Activated naive CD4-positive, alpha-beta T cell treated with anti-CD3 and anti-CD28 coated beads for 36 hours (primary cell): Measurements from ENCODE around the gene ZNRF3. TPM values are rescaled to one million over a fixed set of nuclear protein-coding genes. Genes with fewer than 3 reads are reported as not detected.

ENCODE experiments used
- CTCF ChIA-PET: fragments of 350-600 bp; sonication (Branson Sonifier 250); formaldehyde crosslinking; loops from one replicate; lab custom pipeline; 2021; ENCODE audit warnings: antibody characterized with exemption; lab: Charles Lee
- DNase-seq: peaks from one replicate; pipeline ENCODE4 v3.0.0-alpha.2; 2020
- H3K27ac Mint-ChIP-seq: one replicate; pipeline ENCODE4 v1.8.0; 2021; ENCODE audit warnings: mild to moderate bottlenecking, mixed read lengths
- H3K27me3 Mint-ChIP-seq: one replicate; pipeline ENCODE4 v1.8.0; 2021; ENCODE audit warnings: low read depth, mixed read lengths
- H3K36me3 Mint-ChIP-seq: one replicate; pipeline ENCODE4 v1.8.0; 2021; ENCODE audit warnings: low read depth, mixed read lengths
- H3K4me1 Mint-ChIP-seq: one replicate; pipeline ENCODE4 v1.8.0; 2021; ENCODE audit warnings: low read depth, mixed read lengths
- H3K4me3 Mint-ChIP-seq: one replicate; pipeline ENCODE4 v1.8.0; 2021; ENCODE audit warnings: mild to moderate bottlenecking, moderate library complexity, mixed read lengths
- H3K9me3 Mint-ChIP-seq: one replicate; pipeline ENCODE4 v1.8.0; 2021; ENCODE audit warnings: mixed read lengths
- intact Hi-C: fragments of 100-400 bp; cut with micrococcal nuclease; formaldehyde crosslinking; loops from one replicate; pipeline ENCODE4 v1.15.1; 2023
- total RNA-seq, 2 experiments: library from RNA; stranded (reverse); gene quantifications; one replicate each; pipeline ENCODE4 v1.2.3, GENCODE V29; 2021

Gene ZNRF3
- total RNA-seq, 2 experiments from 2014 or later, result 1.6 to 2.2 TPM

- Mint-ChIP-seq H3K4me1 (peaks cover 41% of the 10 kb centered on the region), H3K27ac (no peak overlapping the region), H3K36me3 (peaks cover 2% of the 10 kb centered on the region), H3K4me3 (no peak overlapping the region), H3K27me3 (peaks cover 9% of the 10 kb centered on the region), H3K9me3 (no peaks in the 10 kb centered on the region)
- no peak for DNase-seq
- intact Hi-C loops, result no loop called here
- CTCF ChIA-PET, result no interaction called here
Observed at GRCh38 chr22:28911304-28911690, 27.9 kb downstream of the ZNRF3 start.

GRCh38 chr22:28911777-28912669 is 28.7 kb downstream of the ZNRF3 start:
- H3K27me3 Mint-ChIP-seq, result peaks cover 9% of the 10 kb centered on the region
- CTCF ChIA-PET, result interaction anchor here (1.3 kb wide), 1 partner anchor 26 kb away, joined by 3 read pairs; no protein-coding TSS in a partner anchor
- H3K4me1 Mint-ChIP-seq, result peaks cover 37% of the 10 kb centered on the region
- H3K27ac Mint-ChIP-seq, result no peak overlapping the region
- DNase-seq, result no peak
- H3K9me3 Mint-ChIP-seq, result no peaks in the 10 kb centered on the region
- intact Hi-C loops, result no loop called here
- H3K36me3 Mint-ChIP-seq, result peaks cover 2% of the 10 kb centered on the region
- H3K4me3 Mint-ChIP-seq, result no peak overlapping the region

- CTCF ChIA-PET, result no interaction called here
- no peak overlapping the region for H3K27ac Mint-ChIP-seq
- no peak for DNase-seq
- H3K27me3 Mint-ChIP-seq, result peaks cover 12% of the 10 kb centered on the region
- peaks cover 17% of the 10 kb centered on the region for H3K4me1 Mint-ChIP-seq
- H3K9me3 Mint-ChIP-seq, result no peaks in the 10 kb centered on the region
- H3K36me3 Mint-ChIP-seq, result no peaks in the 10 kb centered on the region
- H3K4me3 Mint-ChIP-seq, result no peak overlapping the region
- intact Hi-C loops, result no loop called here
Observed at GRCh38 chr22:28914201-28914600, 30.8 kb downstream of the ZNRF3 start.

GRCh38 chr22:28915969-28916368 is 32.6 kb downstream of the ZNRF3 start:
- H3K9me3 Mint-ChIP-seq, result no peaks in the 10 kb centered on the region
- H3K27ac Mint-ChIP-seq, result no peak overlapping the region
- DNase-seq, result no peak
- peaks cover 6% of the 10 kb centered on the region for H3K27me3 Mint-ChIP-seq
- CTCF ChIA-PET, result no interaction called here
- intact Hi-C loops, result no loop called here
- no peak overlapping the region for H3K4me3 Mint-ChIP-seq
- no peaks in the 10 kb centered on the region for H3K36me3 Mint-ChIP-seq
- H3K4me1 Mint-ChIP-seq, result peaks cover 5% of the 10 kb centered on the region

- Mint-ChIP-seq H3K4me1 (peaks cover 8% of the 10 kb centered on the region), H3K4me3 (no peak overlapping the region), H3K9me3 (no peaks in the 10 kb centered on the region), H3K36me3 (no peaks in the 10 kb centered on the region), H3K27ac (no peak overlapping the region), H3K27me3 (peaks cover 7% of the 10 kb centered on the region)
- no peak for DNase-seq
- intact Hi-C loops, result no loop called here
- CTCF ChIA-PET, result interaction anchor here (0.6 kb wide), 1 partner anchor 768 kb away, joined by 3 read pairs; no protein-coding TSS in a partner anchor
Observed at GRCh38 chr22:28917747-28918549, 34.6 kb downstream of the ZNRF3 start.

GRCh38 chr22:28918550-28919271 is 35.3 kb downstream of the ZNRF3 start:
- DNase-seq, result no peak
- no peaks in the 10 kb centered on the region for H3K9me3 Mint-ChIP-seq
- intact Hi-C loops, result no loop called here
- H3K27ac Mint-ChIP-seq, result no peak overlapping the region
- H3K27me3 Mint-ChIP-seq, result peaks cover 10% of the 10 kb centered on the region
- CTCF ChIA-PET, result interaction anchor here (0.6 kb wide), 1 partner anchor 769 kb away, joined by 3 read pairs; no protein-coding TSS in a partner anchor
- peaks cover 8% of the 10 kb centered on the region for H3K4me1 Mint-ChIP-seq
- H3K4me3 Mint-ChIP-seq, result no peak overlapping the region
- H3K36me3 Mint-ChIP-seq, result no peaks in the 10 kb centered on the region

GRCh38 chr22:28920757-28921584 is 37.6 kb downstream of the ZNRF3 start:
- Mint-ChIP-seq H3K27me3 (peaks cover 24% of the 10 kb centered on the region), H3K4me3 (no peak overlapping the region), H3K9me3 (no peaks in the 10 kb centered on the region), H3K36me3 (no peaks in the 10 kb centered on the region), H3K4me1 (peaks cover 12% of the 10 kb centered on the region), H3K27ac (no peak overlapping the region)
- no peak for DNase-seq
- CTCF ChIA-PET, result interaction anchor here (0.6 to 1.1 kb wide), 3 partner anchors 12 to 119 kb away, joined by 3 to 5 read pairs (median 3); no protein-coding TSS in a partner anchor
- intact Hi-C loops, result no loop called here

- CTCF ChIA-PET, result interaction anchor here (0.6 kb wide), 1 partner anchor 14 kb away, joined by 3 read pairs; no protein-coding TSS in a partner anchor
- Mint-ChIP-seq H3K27me3 (peaks cover 25% of the 10 kb centered on the region), H3K27ac (no peak overlapping the region), H3K4me1 (peaks cover 12% of the 10 kb centered on the region), H3K9me3 (no peaks in the 10 kb centered on the region), H3K4me3 (no peak overlapping the region), H3K36me3 (no peaks in the 10 kb centered on the region)
- intact Hi-C loops, result no loop called here
- no peak for DNase-seq
Observed at GRCh38 chr22:28921585-28921879, 38.2 kb downstream of the ZNRF3 start.

- CTCF ChIA-PET, result no interaction called here
- peaks cover 25% of the 10 kb centered on the region for H3K27me3 Mint-ChIP-seq
Observed at GRCh38 chr22:28922540-28923244, 39.3 kb downstream of the ZNRF3 start.

GRCh38 chr22:28923826-28924732 is 40.7 kb downstream of the ZNRF3 start:
- no peak for DNase-seq
- Mint-ChIP-seq H3K36me3 (no peaks in the 10 kb centered on the region), H3K27ac (no peak overlapping the region), H3K4me1 (peaks cover 11% of the 10 kb centered on the region), H3K4me3 (no peak overlapping the region), H3K27me3 (peaks cover 24% of the 10 kb centered on the region), H3K9me3 (no peaks in the 10 kb centered on the region)
- CTCF ChIA-PET, result interaction anchor here (0.5 kb wide), 1 partner anchor 83 kb away, joined by 3 read pairs; no protein-coding TSS in a partner anchor
- intact Hi-C loops, result no loop called here

More at GRCh38 chr22:28922540-28923244, 39.3 kb downstream of the ZNRF3 start:
- no peaks in the 10 kb centered on the region for H3K36me3 Mint-ChIP-seq
- H3K4me3 Mint-ChIP-seq, result no peak overlapping the region
- no peak for DNase-seq
- intact Hi-C loops, result no loop called here
- no peaks in the 10 kb centered on the region for H3K9me3 Mint-ChIP-seq
- no peak overlapping the region for H3K27ac Mint-ChIP-seq
- peaks cover 12% of the 10 kb centered on the region for H3K4me1 Mint-ChIP-seq
